ENCODE measurements around the gene ADARB1.

DNA sequence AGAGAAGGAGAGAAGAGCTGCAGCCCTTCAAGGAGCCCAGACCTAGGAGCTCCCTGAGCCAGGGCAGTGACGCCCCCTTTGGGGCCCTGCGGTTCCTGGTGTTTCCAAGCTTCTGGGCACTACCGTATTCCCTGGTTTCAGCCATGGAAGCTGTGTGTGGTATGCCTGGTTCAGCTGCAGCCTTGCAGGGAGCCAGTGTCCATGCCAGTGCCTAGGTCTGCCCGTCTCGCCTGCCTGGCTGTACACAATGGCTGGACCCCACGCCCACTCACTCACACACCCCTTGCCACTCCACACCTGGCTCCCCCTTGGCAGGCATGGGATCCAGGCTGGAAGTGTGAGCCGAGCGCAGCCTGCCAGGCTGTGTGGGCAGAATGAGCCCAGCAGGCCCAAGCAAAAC, 87.7 kb downstream of the ADARB1 start:
- TF ChIP-seq POLR2A (IDR thresholded peaks at IDR 0.05) (no peak), CTCF (IDR thresholded peaks at IDR 0.05) (no peak)

Measured in tibial nerve (tissue), 3 donors.